CD14-positive monocyte (primary cell): Measurements from ENCODE around the gene CACNA1S. TPM values are rescaled to one million over a fixed set of nuclear protein-coding genes. Genes with fewer than 3 reads are reported as not detected.

Source experiments
- DNase-seq, 3 donors: peaks; one replicate each; pipeline ENCODE4 v3.0.0-alpha.2; 2011 to 2022
- H2AFZ ChIP-seq: 2 replicates; pipeline ENCODE4 v1.6.0; 2012; ENCODE audit warnings: mild to moderate bottlenecking, low read depth, low read length, inconsistent platforms; ENCODE audit not compliant: insufficient read depth, poor library complexity, severe bottlenecking
- H3K27ac ChIP-seq, 2 donors: 1 replicate in 1 of 2; 2 replicates in 1 of 2; pipeline ENCODE4 v1.5.1; 2012 to 2013; ENCODE audit warnings: low read length in 2 of 2, control low read depth in 1 of 2, inconsistent platforms in 1 of 2, low read depth in 1 of 2, mild to moderate bottlenecking in 1 of 2
- H3K27me3 ChIP-seq, 2 donors: one replicate each; pipeline versions ENCODE4 v1.6.0 to v1.6.1; 2011 to 2013; ENCODE audit warnings: low read length in 2 of 2; ENCODE audit not compliant: control insufficient read depth in 2 of 2, insufficient read depth in 2 of 2
- H3K36me3 ChIP-seq, 2 donors: replicated peaks in 1 of 2; 1 replicate in 1 of 2; 2 replicates in 1 of 2; pipeline versions ENCODE4 v1.5.1 to v1.6.1; 2012 to 2013; ENCODE audit warnings: low read length in 2 of 2, control low read depth in 1 of 2, inconsistent platforms in 1 of 2, mild to moderate bottlenecking in 1 of 2; ENCODE audit not compliant: insufficient read depth in 2 of 2, control insufficient read depth in 1 of 2
- H3K4me1 ChIP-seq, 2 donors: 1 replicate in 1 of 2; 2 replicates in 1 of 2; pipeline versions ENCODE4 v1.5.1 to v1.6.1; 2012 to 2013; ENCODE audit warnings: low read length in 2 of 2, control low read depth in 1 of 2, inconsistent platforms in 1 of 2, mild to moderate bottlenecking in 1 of 2, moderate library complexity in 1 of 2; ENCODE audit not compliant: insufficient read depth in 2 of 2, control insufficient read depth in 1 of 2
- H3K4me2 ChIP-seq: replicated peaks from 2 replicates; pipeline ENCODE3; 2012; ENCODE audit warnings: low read length, moderate library complexity, mild to moderate bottlenecking; ENCODE audit not compliant: poor library complexity, severe bottlenecking; ENCODE audit errors: extremely low read depth
- H3K4me3 ChIP-seq, 3 experiments: fragments of 200-600 bp in 1 of 3; sonication (generic) in 1 of 3; replicated peaks in 1 of 3; 1 replicate in 2 of 3; 2 replicates in 1 of 3; pipeline ENCODE4 v1.5.1; 2011 to 2013; ENCODE audit warnings: low read length in 3 of 3, mild to moderate bottlenecking in 3 of 3, control low read depth in 2 of 3, low read depth in 2 of 3, inconsistent platforms in 1 of 3, moderate library complexity in 1 of 3
- H3K79me2 ChIP-seq: 2 replicates; pipeline ENCODE4 v1.6.0; 2012; ENCODE audit warnings: mild to moderate bottlenecking, control low read depth, inconsistent platforms, low read length, moderate library complexity; ENCODE audit not compliant: insufficient read depth
- H3K9ac ChIP-seq: 2 replicates; pipeline ENCODE4 v1.6.0; 2017; ENCODE audit warnings: low read length, mild to moderate bottlenecking; ENCODE audit not compliant: insufficient read depth, poor library complexity, severe bottlenecking
- H3K9me3 ChIP-seq, 2 donors: replicated peaks in 1 of 2; 1 replicate in 1 of 2; 2 replicates in 1 of 2; pipeline versions ENCODE4 v1.5.1 to v1.6.1; 2012 to 2013; ENCODE audit warnings: low read length in 2 of 2, control low read depth in 1 of 2; ENCODE audit not compliant: control insufficient read depth in 1 of 2, insufficient read depth in 1 of 2
- H4K20me1 ChIP-seq: 2 replicates; pipeline ENCODE4 v1.6.0; 2012; ENCODE audit warnings: mild to moderate bottlenecking, low read length, control low read depth, moderate library complexity; ENCODE audit not compliant: insufficient read depth
- H3K27ac Mint-ChIP-seq, 7 donors: one replicate each; pipeline ENCODE4 v1.8.0; 2020; ENCODE audit warnings: mild to moderate bottlenecking in 7 of 7, mixed read lengths in 7 of 7, moderate library complexity in 6 of 7, inconsistent platforms in 2 of 7
- H3K27me3 Mint-ChIP-seq, 3 donors: one replicate each; pipeline ENCODE4 v1.8.0; 2021 to 2022; ENCODE audit warnings: low read depth in 3 of 3, mild to moderate bottlenecking in 3 of 3, mixed read lengths in 3 of 3, moderate library complexity in 3 of 3, inconsistent platforms in 1 of 3
- H3K36me3 Mint-ChIP-seq, 2 donors: one replicate each; pipeline ENCODE4 v1.8.0; 2020; ENCODE audit warnings: mixed read lengths in 2 of 2, inconsistent platforms in 1 of 2, mild to moderate bottlenecking in 1 of 2
- H3K4me1 Mint-ChIP-seq: one replicate; pipeline ENCODE4 v1.8.0; 2020; ENCODE audit warnings: mild to moderate bottlenecking, mixed read lengths
- H3K4me3 Mint-ChIP-seq, 2 donors: one replicate each; pipeline ENCODE4 v1.8.0; 2020; ENCODE audit warnings: mild to moderate bottlenecking in 2 of 2, mixed read lengths in 2 of 2, moderate library complexity in 1 of 2
- H3K9me3 Mint-ChIP-seq, 7 donors: one replicate each; pipeline ENCODE4 v1.8.0; 2020 to 2022; ENCODE audit warnings: mixed read lengths in 7 of 7, mild to moderate bottlenecking in 6 of 7, moderate library complexity in 6 of 7, inconsistent platforms in 2 of 7
- WGBS: methylation state at CpG from one replicate; pipeline ENCODE4 v1.1.5; 2013; ENCODE audit warnings: missing lambda C conversion rate; ENCODE audit not compliant: insufficient coverage; 5-methylcytosine and 5-hydroxymethylcytosine counted together
- intact Hi-C, 2 donors: fragments of 100-400 bp; cut with micrococcal nuclease; formaldehyde crosslinking; loops; one replicate each; pipeline versions ENCODE4 v1.15.0 to v1.15.1; 2023
- polyA plus RNA-seq, 3 donors: library from polyadenylated mRNA; depleted of rRNA in 1 of 3; unstranded in 2 of 3; stranded (reverse) in 1 of 3; fragments of 300-500 nt in 2 of 3; fragments of >200 nt in 1 of 3; fragmentation: Illumina TruSeq in 2 of 3; gene quantifications; 1 replicate in 2 of 3; 2 replicates in 1 of 3; pipeline ENCODE4 v1.2.3, GENCODE V29; 2012 to 2021
- TF ChIP-seq, protein P1 (sequence below): fragments of 200-600 bp; IDR thresholded peaks from one replicate; pipeline ENCODE4 v1.8.0; 2022; ENCODE audit warnings: antibody characterized with exemption, mild to moderate bottlenecking

CACNA1S gene
- polyA plus RNA-seq, 3 donors, result not detected

- no peak overlapping the region for H3K27ac Mint-ChIP-seq
Measured at GRCh38 chr1:201111672-201112071, 554 bp downstream of the CACNA1S start.

GRCh38 chr1:201111156-201111555, 1.1 kb downstream of the CACNA1S start:
- H3K4me1 Mint-ChIP-seq, result peaks cover 8% of the 10 kb centered on the region
- intact Hi-C loops, result loop anchor here in 1 of 2 donors (10.0 kb wide), 1 partner anchor 136 kb away; no protein-coding TSS in a partner anchor
- no peak overlapping the region for H3K4me3 Mint-ChIP-seq
- H3K4me2 ChIP-seq, result no peak overlapping the region
- no peak overlapping the region for H3K27ac Mint-ChIP-seq
- no peak overlapping the region for H3K27ac ChIP-seq
- WGBS, result 86% methylated on average over 3 of the region's 7 CpGs
- peaks cover 6 to 14% of the 10 kb centered on the region in 2 donors for H3K4me1 ChIP-seq
- no peak overlapping the region for H2AFZ ChIP-seq
- H3K36me3 Mint-ChIP-seq, result no peaks in the 10 kb centered on the region
- TF ChIP-seq, protein P1, sequence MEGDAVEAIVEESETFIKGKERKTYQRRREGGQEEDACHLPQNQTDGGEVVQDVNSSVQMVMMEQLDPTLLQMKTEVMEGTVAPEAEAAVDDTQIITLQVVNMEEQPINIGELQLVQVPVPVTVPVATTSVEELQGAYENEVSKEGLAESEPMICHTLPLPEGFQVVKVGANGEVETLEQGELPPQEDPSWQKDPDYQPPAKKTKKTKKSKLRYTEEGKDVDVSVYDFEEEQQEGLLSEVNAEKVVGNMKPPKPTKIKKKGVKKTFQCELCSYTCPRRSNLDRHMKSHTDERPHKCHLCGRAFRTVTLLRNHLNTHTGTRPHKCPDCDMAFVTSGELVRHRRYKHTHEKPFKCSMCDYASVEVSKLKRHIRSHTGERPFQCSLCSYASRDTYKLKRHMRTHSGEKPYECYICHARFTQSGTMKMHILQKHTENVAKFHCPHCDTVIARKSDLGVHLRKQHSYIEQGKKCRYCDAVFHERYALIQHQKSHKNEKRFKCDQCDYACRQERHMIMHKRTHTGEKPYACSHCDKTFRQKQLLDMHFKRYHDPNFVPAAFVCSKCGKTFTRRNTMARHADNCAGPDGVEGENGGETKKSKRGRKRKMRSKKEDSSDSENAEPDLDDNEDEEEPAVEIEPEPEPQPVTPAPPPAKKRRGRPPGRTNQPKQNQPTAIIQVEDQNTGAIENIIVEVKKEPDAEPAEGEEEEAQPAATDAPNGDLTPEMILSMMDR, result no peak
- H3K9me3 ChIP-seq, result no peaks in the 10 kb centered on the region
- no peaks in the 10 kb centered on the region for H4K20me1 ChIP-seq
- no peak overlapping the region for H3K9ac ChIP-seq
- H3K27me3 ChIP-seq, result peaks cover 2 to 32% of the 10 kb centered on the region in 2 donors
- peaks cover 0 to 5% (median 0%) of the 10 kb centered on the region in 7 donors for H3K9me3 Mint-ChIP-seq
- H3K36me3 ChIP-seq, result no peaks in the 10 kb centered on the region
- H3K79me2 ChIP-seq, result no peaks in the 10 kb centered on the region
- H3K27me3 Mint-ChIP-seq, result peaks cover 32 to 35% (median 33%) of the 10 kb centered on the region in 3 donors
- H3K4me3 ChIP-seq, result no peak overlapping the region
- DNase-seq, result no peak

More at GRCh38 chr1:201111672-201112071, 554 bp downstream of the CACNA1S start:
- Histone ChIP-seq H3K79me2 (no peaks in the 10 kb centered on the region), H4K20me1 (no peaks in the 10 kb centered on the region), H3K9ac (no peak overlapping the region), H3K27me3 (peaks cover 5 to 36% of the 10 kb centered on the region in 2 donors), H3K36me3 (no peaks in the 10 kb centered on the region), H3K4me3 (no peak overlapping the region), H2AFZ (no peak overlapping the region), H3K4me1 (peaks cover 6 to 14% of the 10 kb centered on the region in 2 donors), H3K27ac (no peak overlapping the region), H3K9me3 (no peaks in the 10 kb centered on the region), H3K4me2 (no peak overlapping the region)
- peaks cover 8% of the 10 kb centered on the region for H3K4me1 Mint-ChIP-seq
- no peak overlapping the region for H3K4me3 Mint-ChIP-seq
- no peak for DNase-seq
- peaks cover 32 to 41% (median 35%) of the 10 kb centered on the region in 3 donors for H3K27me3 Mint-ChIP-seq
- 83% methylated on average over 1 of the region's 3 CpGs for WGBS
- intact Hi-C loops, result loop anchor here in 1 of 2 donors (10.0 kb wide), 1 partner anchor 137 kb away; no protein-coding TSS in a partner anchor
- TF ChIP-seq, protein P1, result no peak
- no peaks in the 10 kb centered on the region for H3K36me3 Mint-ChIP-seq
- H3K9me3 Mint-ChIP-seq, result peaks cover 0 to 5% (median 0%) of the 10 kb centered on the region in 7 donors
